Lower leg skin (tissue), 3 donors: ENCODE data around the gene BUD13.

Experiments
- CTCF ChIP-seq, 3 donors: fragments of 450-650 bp; IDR thresholded peaks; one replicate each; pipeline ENCODE4 v1.5.1; 2016; ENCODE audit warnings: antibody characterized with exemption in 3 of 3, mild to moderate bottlenecking in 3 of 3, moderate library complexity in 2 of 3
- POLR2A ChIP-seq, 2 donors: fragments of 450-650 bp; IDR thresholded peaks; one replicate each; pipeline ENCODE4 v1.6.1; 2016 to 2017; ENCODE audit warnings: antibody characterized with exemption in 2 of 2, mild to moderate bottlenecking in 1 of 2, moderate library complexity in 1 of 2

- TF ChIP-seq POLR2A (IDR thresholded peaks at IDR 0.05) (no peak), CTCF (IDR thresholded peaks at IDR 0.05) (no peak)
These were observed 48.5 kb upstream of the BUD13 start for GRCh38 chr11:116821050-116821918.
